ENCODE results near the gene PNLIPRP2.

DNA sequence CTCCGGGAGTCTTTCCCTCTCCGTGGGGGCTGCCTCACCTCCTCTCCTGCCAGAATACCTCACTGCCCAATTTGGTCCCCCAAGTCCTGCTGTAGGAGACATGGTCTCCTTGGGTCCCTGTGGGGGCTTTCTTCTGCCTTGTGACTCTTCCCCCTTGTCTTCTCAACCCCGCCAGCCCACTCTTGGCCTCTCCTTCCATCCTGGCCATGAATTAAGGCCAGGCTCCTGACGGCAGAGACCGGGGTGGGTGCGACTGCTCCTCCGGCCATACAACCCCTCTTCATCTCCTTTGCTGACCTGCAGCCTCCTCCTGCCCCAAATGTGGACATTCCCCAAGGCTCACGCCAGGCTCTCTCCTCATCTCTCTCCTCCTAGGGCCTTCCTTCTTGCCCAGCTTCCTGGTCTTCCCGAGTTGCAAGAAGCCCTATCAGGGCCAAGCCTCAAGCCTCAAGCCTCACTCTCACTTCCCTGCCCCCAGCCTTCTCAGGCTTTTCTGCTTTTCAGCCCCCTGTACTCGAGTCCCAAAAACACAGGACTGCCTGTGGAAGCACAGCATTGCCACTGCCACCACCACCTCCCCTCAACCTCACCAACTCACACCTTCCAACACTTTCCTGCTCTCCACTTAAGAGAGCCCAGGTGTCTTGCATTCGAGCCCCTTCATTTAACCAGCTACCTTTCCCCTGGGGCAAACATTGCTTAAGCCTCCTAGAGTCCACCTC, 1.3 kb downstream of the PNLIPRP2 start:
- TF ChIP-seq CTCF (IDR thresholded peaks at IDR 0.05) (no peak), EP300 (IDR thresholded peaks at IDR 0.05) (no peak), POLR2A (IDR thresholded peaks at IDR 0.05) (no peak), POLR2AphosphoS5 (IDR thresholded peaks at IDR 0.05) (no peak)

Data from gastroesophageal sphincter (tissue), 3 donors.